Progenitor cell of endocrine pancreas (in vitro differentiated cells): ENCODE results near the gene MED23. TPM values are rescaled to one million over a fixed set of nuclear protein-coding genes. Genes with fewer than 3 reads are reported as not detected.

Experiments
- DNase-seq: peaks from one replicate; pipeline ENCODE4 v3.0.0; 2021; ENCODE audit warnings: low spot score; ENCODE audit not compliant: unreplicated experiment
- H3K27ac Mint-ChIP-seq: 2 replicates; pipeline ENCODE4 v1.8.0; 2021; ENCODE audit warnings: mild to moderate bottlenecking, moderate library complexity, mixed read lengths
- H3K27me3 Mint-ChIP-seq: 2 replicates; pipeline ENCODE4 v1.8.0; 2021; ENCODE audit warnings: mixed read lengths
- H3K36me3 Mint-ChIP-seq: 2 replicates; pipeline ENCODE4 v1.8.0; 2022; ENCODE audit warnings: mixed read lengths; ENCODE audit not compliant: insufficient read depth
- H3K4me1 Mint-ChIP-seq: 2 replicates; pipeline ENCODE4 v1.8.0; 2021; ENCODE audit warnings: low read depth, mixed read lengths
- H3K4me3 Mint-ChIP-seq: 2 replicates; pipeline ENCODE4 v1.8.0; 2021; ENCODE audit warnings: low read depth, mild to moderate bottlenecking, moderate library complexity, mixed read lengths
- H3K9me3 Mint-ChIP-seq: 2 replicates; pipeline ENCODE4 v1.8.0; 2021; ENCODE audit warnings: low read depth, mixed read lengths
- total RNA-seq: library from RNA; stranded (reverse); gene quantifications from 2 replicates; pipeline ENCODE4 v1.2.1, GENCODE V29; 2021
- TF ChIP-seq, protein P1 (sequence below): fragments of 200-600 bp; sonication (generic); IDR thresholded peaks from one replicate; pipeline ENCODE4 v1.5.0; 2021; ENCODE audit warnings: antibody characterized with exemption, mild to moderate bottlenecking; ENCODE audit not compliant: unreplicated experiment

Gene MED23
- total RNA-seq, 1 donor from 2014 or later, result 39.4 TPM

DNA sequence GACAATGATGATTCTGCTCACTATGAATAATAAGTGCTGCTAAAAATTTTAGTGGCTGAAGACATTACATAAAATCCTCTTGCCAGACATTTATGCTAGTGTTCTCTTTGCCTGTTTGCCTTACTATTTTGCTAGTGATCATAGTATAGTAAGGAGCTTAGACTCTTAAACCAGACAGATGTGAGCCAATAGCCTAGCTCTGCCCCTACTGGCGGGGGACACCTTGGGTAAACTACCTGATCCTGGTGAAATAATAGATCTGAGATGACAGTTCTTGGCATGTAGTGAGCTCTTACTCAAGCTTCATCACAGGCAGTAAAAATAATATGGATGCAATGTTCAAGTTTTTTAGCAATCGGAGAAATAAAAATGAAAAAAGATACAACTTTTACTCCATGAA is 27.9 kb upstream of the MED23 start:
- Mint-ChIP-seq H3K4me1 (peaks cover 15% of the 10 kb centered on the region), H3K27ac (no peak overlapping the region), H3K4me3 (no peak overlapping the region), H3K27me3 (no peaks in the 10 kb centered on the region), H3K9me3 (no peaks in the 10 kb centered on the region), H3K36me3 (no peaks in the 10 kb centered on the region)
- TF ChIP-seq, protein P1, sequence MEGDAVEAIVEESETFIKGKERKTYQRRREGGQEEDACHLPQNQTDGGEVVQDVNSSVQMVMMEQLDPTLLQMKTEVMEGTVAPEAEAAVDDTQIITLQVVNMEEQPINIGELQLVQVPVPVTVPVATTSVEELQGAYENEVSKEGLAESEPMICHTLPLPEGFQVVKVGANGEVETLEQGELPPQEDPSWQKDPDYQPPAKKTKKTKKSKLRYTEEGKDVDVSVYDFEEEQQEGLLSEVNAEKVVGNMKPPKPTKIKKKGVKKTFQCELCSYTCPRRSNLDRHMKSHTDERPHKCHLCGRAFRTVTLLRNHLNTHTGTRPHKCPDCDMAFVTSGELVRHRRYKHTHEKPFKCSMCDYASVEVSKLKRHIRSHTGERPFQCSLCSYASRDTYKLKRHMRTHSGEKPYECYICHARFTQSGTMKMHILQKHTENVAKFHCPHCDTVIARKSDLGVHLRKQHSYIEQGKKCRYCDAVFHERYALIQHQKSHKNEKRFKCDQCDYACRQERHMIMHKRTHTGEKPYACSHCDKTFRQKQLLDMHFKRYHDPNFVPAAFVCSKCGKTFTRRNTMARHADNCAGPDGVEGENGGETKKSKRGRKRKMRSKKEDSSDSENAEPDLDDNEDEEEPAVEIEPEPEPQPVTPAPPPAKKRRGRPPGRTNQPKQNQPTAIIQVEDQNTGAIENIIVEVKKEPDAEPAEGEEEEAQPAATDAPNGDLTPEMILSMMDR, result no peak
- no peak for DNase-seq

DNA sequence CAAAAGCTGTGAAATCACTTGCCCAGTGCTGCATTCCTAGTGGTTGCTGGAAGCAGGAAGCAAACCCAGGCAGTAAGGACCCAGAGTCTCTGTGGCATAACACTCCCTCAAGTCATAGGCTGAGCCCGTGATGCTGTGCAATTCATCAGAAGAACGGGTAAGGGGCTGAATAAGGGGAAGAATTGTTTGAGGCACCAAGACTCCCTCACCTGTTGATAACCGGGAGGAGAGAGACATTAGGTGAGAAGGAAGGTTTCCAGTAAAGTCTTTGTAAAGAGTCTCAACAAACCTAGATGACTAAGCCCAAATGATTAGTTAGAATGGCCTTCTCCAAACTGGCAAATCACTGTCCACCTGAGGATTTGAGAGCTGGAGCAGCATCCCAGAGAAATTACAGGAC is 27.3 kb upstream of the MED23 start:
- no peak for DNase-seq
- peaks cover 15% of the 10 kb centered on the region for H3K4me1 Mint-ChIP-seq
- no peaks in the 10 kb centered on the region for H3K27me3 Mint-ChIP-seq
- no peak overlapping the region for H3K27ac Mint-ChIP-seq
- no peaks in the 10 kb centered on the region for H3K9me3 Mint-ChIP-seq
- TF ChIP-seq, protein P1, result no peak
- no peak overlapping the region for H3K4me3 Mint-ChIP-seq
- no peaks in the 10 kb centered on the region for H3K36me3 Mint-ChIP-seq

DNA sequence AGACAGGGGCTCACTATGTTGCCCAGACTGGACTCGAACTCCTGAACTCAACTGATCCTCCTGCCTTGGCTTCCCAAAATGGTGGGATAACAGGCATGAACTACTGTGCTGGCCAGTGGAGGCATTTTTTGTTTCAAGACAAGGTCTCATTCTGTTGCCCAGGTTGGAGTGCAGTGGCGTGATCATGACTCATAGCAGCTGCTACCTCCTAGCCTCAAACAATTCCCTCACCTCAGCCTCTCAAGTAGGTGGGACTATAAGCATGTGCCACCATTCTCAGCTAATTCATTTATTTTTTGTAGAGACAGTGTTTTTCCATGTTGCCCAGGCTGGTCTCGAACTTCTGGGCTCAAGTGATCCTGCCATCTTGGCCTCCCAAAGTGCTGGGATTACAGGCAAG is 26.3 kb upstream of the MED23 start:
- TF ChIP-seq, protein P1, result no peak
- Mint-ChIP-seq H3K4me3 (no peak overlapping the region), H3K27ac (no peak overlapping the region), H3K27me3 (no peaks in the 10 kb centered on the region), H3K4me1 (peaks cover 15% of the 10 kb centered on the region), H3K9me3 (no peaks in the 10 kb centered on the region), H3K36me3 (no peaks in the 10 kb centered on the region)
- no peak for DNase-seq

DNA sequence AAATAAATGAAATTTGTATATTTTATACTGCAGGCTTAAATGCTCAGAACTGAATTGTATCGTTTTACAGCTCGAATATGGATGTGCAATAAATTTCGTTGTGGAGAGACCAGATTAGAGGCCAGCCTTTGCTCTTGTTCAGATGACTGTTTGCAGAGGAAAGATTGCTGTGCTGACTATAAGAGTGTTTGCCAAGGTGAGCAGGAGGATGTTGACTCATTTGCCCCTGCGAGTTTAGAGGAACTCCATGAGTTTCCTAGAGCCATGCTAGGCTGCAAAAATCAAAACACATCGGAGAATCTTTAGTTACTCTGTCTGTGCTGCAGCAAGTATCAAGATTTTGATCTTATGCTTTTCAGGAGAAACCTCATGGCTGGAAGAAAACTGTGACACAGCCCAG is 24.4 kb upstream of the MED23 start:
- peak overlapping the region; percentile 38 for H3K27ac Mint-ChIP-seq
- TF ChIP-seq, protein P1, result no peak
- H3K36me3 Mint-ChIP-seq, result no peaks in the 10 kb centered on the region

DNA sequence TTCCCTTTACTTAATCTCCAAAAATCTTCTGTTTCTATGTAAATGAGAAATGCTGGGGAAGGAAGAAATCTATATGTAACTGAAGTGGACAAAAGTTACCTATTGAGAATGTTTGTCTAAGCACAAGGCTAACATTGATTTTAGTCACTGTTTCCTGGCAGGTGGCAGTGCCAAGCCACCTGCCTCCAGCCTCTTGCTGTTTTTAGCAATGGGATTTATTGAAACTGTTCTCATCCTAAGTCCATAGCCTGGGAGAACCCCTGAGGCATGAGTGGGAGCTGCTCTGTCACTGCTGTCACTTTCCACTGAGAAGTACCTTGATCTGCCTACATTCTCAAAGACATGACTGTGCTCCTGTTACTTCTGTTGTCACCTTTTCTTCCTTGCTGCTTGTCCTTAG is 23.7 kb upstream of the MED23 start:
- Mint-ChIP-seq H3K27me3 (no peaks in the 10 kb centered on the region), H3K36me3 (no peaks in the 10 kb centered on the region), H3K9me3 (no peaks in the 10 kb centered on the region), H3K4me1 (peaks cover 15% of the 10 kb centered on the region), H3K4me3 (no peak overlapping the region), H3K27ac (peak overlapping the region; percentile 1)
- TF ChIP-seq, protein P1, result no peak
- DNase-seq, result no peak

More for the DNA sequence above, 24.4 kb upstream of the MED23 start:
- H3K9me3 Mint-ChIP-seq, result no peaks in the 10 kb centered on the region
- H3K4me1 Mint-ChIP-seq, result peaks cover 15% of the 10 kb centered on the region
- H3K4me3 Mint-ChIP-seq, result no peak overlapping the region
- no peak for DNase-seq
- H3K27me3 Mint-ChIP-seq, result no peaks in the 10 kb centered on the region
